SKM-1 (cell line): ENCODE measurements around the gene ELAPOR1.
A peak's percentile ranks its signal among the peaks of the same experiment; 100 is the strongest.
"Not testable (repeated sequence)": the region's sequence is repeated elsewhere in the genome, so short reads cannot be mapped to it uniquely, and the experiment has no call there.

Source experiments
- DNase-seq: peaks from one replicate; lab custom pipeline; 2025; ENCODE audit not compliant: unreplicated experiment; lab: John Stamatoyannopoulos, UW

The ELAPOR1 gene

DNA sequence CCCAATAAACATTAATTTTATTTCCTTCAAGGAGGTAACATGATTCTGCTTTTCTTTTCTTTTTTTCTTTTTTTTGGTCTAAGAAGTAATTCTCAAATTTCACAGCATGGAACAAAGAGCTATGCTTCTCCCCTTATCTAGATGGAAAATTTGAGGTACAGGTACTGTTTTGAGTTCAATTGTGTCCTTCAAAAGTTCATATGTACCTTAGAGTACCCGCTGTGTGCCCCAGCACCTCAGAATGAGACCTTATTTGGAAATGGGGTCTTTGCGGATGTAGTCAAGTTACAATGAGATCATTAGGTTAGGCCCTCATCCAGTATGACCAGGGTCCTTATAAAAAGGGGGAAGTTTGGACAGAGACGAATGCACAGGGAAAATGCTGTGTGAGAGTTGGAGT, 22.0 kb downstream of the ELAPOR1 start:
- no peak for DNase-seq

DNA sequence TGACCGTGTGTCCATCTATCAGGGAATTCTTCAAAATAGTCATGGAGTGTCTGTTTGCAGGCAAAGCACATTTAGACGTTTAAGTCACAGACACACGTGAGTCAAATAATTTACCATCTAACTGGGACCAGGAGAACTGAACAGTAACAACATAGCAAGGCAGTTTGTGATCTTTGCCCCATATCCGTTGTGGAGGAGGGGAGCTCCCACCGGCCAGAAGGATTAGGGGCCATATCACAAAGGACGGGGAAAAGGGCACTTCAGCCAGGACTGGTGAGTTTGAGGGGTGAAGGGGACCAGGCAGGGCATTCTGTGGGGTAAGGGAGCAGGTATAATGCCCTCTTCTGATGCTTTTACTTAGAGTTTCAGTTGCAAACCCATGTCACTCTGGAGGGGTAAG, 22.9 kb downstream of the ELAPOR1 start:
- DNase-seq: no peak

GRCh38 chr1:109137958-109138357, 24.0 kb downstream of the ELAPOR1 start:
- no peak for DNase-seq

GRCh38 chr1:109138358-109138757, 24.4 kb downstream of the ELAPOR1 start:
- no peak for DNase-seq

GRCh38 chr1:109140392-109140791, 26.5 kb downstream of the ELAPOR1 start:
- DNase-seq: no peak

DNA sequence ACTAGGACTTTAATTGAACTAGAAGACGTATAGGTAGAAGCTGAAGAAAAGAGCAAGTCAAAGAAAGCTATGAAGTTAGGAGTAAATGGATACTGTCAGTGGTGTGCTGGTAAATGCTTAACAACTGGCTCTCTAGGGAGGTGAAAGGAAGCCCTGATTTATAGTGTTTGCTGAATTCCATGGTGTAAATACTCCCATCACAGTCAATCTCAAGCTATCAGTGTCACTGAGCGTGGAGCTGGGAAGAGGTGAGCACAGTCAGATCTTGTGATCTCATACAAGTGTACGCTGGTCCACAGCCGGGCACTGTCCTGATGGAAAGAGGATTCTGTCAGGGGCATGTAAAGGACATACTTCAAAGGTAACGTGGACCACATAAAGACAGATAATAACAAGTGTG, 28.3 kb downstream of the ELAPOR1 start:
- DNase-seq: no peak

DNA sequence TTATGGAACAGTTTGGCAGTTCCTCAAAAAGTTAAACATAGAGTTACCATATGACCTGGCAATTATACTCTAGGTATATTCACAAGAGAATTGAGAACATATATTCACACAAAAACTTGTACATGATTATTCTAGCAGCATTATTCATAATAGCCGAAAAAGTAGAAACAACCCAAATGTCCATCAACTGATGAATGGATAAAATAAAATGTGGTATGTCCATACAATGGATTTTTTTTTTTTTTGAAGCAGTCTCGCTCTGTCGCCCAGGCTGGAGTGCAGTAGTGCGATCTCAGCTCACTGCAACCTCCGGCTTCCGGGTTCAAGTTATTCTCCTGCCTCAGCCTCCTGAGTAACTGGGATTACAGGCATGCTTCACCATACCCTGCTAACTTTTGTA, 28.8 kb downstream of the ELAPOR1 start:
- DNase-seq: not testable (repeated sequence)

DNA sequence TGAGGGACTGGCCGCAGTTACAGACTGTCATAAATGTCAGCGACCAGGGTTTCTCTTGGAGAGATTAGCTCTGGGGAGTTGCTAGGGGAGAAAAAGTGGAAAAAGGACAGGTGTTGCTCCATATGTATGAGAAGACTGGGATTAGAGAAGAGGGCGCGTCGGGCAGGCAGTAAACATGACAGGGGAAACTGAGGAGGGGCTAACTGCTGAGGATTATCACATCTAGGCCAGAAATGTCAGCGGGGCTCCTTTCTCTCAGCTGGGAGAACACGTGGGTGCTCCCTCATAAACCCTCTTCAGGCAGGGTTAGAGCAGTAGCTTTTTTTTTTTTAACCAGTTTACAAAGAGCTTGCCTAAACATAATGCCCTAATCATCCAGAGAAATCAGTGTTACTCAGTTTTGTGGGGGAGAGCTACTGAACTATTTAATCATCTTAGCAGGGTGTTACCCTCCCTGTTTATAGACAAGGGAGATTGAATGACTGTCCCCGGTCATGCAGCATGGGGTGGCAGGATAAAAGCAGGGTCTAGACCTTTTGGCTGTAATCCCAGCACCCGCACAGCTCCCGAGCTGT, 35.2 kb downstream of the ELAPOR1 start:
- DNase-seq: no peak

- DNase-seq: no peak
Measured at GRCh38 chr1:109149874-109150601, 36.1 kb downstream of the ELAPOR1 start.

DNA sequence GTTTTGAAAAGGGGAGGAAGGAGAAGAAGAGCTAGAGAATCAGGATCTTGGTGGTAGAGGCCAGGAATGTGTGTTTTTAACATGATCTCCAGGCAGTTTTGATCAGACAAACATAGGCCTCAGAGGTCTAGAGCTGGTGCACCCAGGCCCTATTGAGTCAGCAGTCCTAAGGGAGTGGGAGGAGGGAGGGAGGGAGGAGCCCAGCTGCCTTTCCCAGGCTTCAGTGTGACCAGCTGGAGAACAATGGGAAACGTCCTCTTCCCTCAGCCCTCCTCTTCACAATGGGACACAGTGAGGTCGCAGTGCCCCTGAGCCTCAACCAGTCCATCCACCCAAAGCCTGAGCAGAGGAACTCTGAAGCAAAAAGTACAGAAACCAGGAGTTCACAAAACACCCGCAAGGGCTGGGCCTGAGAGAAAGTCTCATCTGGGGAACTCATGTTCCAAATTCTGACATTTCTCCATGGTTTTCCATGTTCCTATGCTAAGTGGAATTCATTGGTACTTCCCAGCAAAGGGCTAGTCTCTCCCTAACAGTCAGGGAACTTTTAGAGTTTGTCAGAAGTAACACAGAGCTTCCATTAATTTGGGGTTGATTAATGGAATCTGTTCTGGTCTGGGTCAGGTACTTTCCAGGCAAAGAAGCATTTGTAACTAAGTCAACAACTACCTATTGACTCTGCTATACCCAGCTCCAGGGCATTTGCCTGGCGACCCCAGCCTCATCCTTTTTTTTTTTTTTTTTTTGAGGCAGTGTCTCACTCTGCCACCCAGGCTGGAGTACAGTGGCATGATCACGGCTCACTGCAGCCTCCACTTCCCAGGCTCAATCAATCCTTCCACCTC, 37.5 kb downstream of the ELAPOR1 start:
- DNase-seq: no peak

DNA sequence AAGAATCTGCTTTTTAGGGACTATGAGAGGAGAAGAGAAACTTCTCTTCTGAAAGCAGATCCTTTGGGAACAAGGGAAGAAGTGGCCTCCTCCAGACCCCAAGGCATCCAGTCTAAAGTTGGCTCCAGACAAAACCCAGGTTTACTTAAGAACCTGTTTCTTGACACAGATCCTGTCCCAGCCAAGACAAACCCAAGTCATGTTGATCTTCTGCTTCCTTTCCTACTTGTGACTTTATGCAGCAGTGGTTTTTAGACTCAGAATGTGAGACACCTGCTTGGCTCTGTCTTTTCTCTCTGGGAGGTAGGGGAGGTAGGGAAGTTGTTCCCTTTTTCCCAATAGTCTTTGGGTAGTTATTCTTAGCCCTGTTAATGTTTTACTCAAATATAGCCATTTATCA, 38.3 kb downstream of the ELAPOR1 start:
- DNase-seq: no peak

GRCh38 chr1:109156916-109157385, 43.0 kb downstream of the ELAPOR1 start:
- DNase-seq: no peak

GRCh38 chr1:109158433-109158832, 44.5 kb downstream of the ELAPOR1 start:
- DNase-seq: no peak

- no peak for DNase-seq
Measured at GRCh38 chr1:109159326-109159725, 45.4 kb downstream of the ELAPOR1 start.

GRCh38 chr1:109160071-109160840, 46.3 kb downstream of the ELAPOR1 start:
- DNase-seq: no peak

GRCh38 chr1:109161858-109162606, 48.1 kb downstream of the ELAPOR1 start:
- peak; percentile 98 for DNase-seq

DNA sequence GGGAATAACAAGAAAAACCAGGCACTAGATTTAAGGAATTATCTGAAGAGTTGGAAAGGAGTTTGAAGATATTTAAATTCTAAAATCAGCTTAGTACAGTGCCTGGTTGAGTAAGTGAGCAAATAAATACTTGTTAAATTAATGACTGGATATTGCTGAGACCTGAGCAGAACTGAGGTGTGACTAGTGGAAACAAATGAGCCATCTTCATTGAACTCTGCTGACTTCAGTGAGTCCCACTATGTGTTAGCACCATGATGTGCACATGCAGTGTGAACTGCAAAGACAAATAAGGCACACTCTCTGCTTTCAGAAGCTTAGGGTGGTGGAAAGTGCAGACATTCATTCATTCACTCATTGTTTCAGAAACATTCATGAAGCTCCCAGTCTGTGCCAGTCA, 48.7 kb downstream of the ELAPOR1 start:
- DNase-seq: no peak

GRCh38 chr1:109163551-109163950, 49.6 kb downstream of the ELAPOR1 start:
- DNase-seq: peak; percentile 75
